Dermis microvascular lymphatic vessel endothelial cell (primary cell): ENCODE measurements around the gene C5AR2. TPM values are rescaled to one million over a fixed set of nuclear protein-coding genes. Genes with fewer than 3 reads are reported as not detected.
"Not testable (repeated sequence)": the region's sequence is repeated elsewhere in the genome, so short reads cannot be mapped to it uniquely, and the experiment has no call there.

Experiments used
- DNase-seq, 2 donors: peaks; one replicate each; pipeline versions ENCODE4 v3.0.0 to v3.0.0-alpha.2; 2010; ENCODE audit warnings: low read depth in 2 of 2
- total RNA-seq: library from RNA; depleted of rRNA; stranded (reverse); fragments of >200 nt; gene quantifications from 2 replicates; pipeline ENCODE4 v1.2.1, GENCODE V29; 2014

C5AR2 gene
- total RNA-seq, 1 donor from 2014 or later: 0.13 TPM

DNA sequence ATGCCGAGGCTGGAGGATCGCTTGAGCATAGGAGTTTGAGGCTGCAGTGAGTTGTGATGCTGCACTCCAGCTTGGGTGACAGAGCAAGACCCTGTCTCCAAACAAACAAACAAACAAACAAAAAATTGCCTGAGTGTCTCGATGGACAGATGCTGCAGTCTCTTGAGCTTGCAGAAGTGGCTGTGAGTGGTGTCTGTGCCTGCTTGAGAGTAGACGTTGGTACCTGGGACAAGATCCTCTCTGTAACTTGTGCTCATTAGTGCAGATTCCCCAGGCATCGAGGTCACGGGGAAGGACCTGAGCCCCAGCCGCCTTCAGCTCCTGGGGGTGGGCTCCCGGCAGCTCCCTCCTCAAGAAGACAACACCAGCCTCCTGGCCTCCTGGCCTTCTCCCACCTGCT lies 8.6 kb upstream of the C5AR2 start:
- no peak for DNase-seq

DNA sequence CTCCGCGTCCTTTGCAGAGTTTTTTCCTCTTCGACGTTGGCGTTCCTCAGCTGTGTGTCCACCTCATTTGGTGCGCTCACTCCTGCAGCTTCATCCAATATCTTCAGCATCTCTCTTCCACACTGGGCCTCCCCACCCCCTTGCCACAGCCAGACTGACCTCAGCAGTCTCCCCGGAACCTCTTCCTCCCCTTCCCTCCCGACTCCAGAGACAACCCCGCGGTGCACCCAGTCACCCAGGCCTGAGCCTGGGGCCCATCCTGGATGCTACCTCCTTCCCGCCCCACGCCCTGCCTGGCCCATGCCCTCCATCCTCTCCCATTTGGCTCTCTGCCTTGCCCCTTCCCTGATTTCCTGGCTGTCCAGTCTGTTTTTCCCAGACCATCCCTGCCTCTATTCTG lies 8.1 kb upstream of the C5AR2 start:
- no peak for DNase-seq

DNA sequence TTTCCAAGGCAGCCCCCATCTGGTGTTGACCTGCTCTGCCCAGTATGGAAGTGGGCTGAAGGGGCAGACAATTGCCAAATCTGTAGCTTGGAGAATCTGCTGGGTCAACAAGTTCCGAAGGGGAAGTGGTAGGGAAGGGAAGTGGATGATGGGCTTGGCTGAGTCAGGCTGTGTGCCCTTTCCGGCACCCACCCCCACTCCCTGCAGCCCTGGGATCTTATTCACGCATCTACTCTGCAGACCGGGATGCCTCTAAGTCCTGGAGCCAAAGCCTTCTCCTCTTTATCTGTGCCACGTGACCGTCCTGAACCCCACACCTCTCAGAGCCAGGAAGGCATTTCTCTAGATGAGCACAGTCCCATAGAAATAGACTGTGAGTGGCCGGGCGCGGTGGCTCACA lies 7.5 kb upstream of the C5AR2 start:
- DNase-seq: peak in 1 of 2 donors; percentile 39

DNA sequence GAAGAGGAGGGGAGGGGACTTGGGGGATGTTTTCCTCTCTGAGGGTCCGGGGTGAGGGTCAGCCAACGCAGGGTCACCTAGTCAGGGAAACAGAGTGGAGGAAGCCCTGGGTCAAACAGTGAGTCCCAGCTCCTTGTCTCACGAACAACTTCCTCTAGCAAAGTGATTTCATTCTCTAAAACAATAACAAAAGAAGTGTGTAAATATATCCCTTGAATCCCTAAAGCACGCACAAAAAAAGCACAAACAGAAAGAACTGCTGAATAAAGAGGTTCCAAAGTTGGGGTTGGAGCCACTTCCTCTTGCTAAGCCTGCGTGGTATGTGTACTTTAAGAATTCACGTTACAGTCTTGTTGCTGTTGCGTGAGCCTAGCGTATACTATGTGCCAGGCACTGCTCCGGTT lies 1.5 kb upstream of the C5AR2 start:
- DNase-seq: peak in 1 of 2 donors; percentile 48

DNA sequence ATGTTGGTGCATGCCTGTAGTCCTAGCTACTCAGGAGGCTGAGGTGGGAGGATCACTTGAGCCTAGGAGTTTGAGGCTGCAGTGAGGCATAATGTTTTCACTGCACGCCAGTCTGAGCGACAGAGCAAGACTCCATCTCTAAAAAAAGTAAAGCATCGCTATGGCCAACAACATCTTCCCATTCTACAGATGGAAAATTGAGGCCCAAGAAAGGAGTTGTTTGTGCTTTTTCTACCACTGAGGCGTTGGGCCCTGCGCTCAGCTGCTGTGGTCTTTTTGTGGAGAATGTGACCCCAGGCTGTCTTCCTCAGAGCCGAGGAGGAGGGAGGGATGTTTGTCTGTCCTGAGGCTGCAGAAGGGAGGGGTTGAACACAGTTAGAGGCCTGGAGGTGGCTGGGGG lies 485 bp upstream of the C5AR2 start:
- no peak for DNase-seq

DNA sequence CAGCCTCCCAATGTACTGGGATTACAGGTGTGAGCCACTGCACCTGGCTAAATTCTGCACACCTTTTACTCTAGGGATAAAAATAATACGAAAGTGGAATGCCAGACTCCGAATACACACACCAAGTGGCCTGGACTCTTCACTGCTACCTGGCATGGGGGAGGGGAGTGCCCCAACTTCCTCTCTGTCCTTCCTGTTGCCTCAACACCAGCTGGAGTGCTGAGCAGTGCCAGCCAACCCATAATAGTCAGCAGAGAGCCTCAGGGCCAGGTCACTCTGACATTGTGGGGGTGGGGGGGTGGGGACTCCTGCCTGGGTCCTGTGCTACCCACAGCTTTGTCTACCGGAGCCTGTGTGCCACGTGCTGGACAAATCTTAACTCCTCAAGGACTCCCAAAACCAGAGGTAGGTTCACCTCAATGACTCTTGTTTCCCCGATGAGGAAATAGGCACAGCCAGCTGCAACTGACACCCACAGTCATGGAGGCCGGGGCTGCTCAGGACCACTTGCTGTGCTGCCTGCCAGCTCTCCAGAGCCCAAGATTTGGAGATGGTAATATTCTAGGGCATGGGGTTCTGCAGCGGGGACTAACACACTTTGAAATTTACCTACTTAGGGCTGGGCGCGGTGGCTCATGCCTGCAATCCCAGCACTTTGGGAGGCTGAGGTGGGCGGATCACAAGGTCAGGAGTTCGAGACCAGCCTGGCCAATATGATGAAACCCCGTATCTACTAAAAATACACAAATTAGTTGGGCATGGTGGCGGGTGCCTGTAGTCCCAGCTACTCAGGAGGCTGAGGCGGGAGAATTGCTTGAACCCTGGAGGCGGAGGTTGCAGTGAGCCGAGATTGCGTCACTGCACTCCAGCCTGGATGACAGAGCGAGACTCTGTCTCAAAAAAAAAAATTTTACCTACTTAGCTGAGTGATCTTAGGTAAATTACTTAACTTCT lies 5.1 kb downstream of the C5AR2 start:
- not testable (repeated sequence) for DNase-seq

DNA sequence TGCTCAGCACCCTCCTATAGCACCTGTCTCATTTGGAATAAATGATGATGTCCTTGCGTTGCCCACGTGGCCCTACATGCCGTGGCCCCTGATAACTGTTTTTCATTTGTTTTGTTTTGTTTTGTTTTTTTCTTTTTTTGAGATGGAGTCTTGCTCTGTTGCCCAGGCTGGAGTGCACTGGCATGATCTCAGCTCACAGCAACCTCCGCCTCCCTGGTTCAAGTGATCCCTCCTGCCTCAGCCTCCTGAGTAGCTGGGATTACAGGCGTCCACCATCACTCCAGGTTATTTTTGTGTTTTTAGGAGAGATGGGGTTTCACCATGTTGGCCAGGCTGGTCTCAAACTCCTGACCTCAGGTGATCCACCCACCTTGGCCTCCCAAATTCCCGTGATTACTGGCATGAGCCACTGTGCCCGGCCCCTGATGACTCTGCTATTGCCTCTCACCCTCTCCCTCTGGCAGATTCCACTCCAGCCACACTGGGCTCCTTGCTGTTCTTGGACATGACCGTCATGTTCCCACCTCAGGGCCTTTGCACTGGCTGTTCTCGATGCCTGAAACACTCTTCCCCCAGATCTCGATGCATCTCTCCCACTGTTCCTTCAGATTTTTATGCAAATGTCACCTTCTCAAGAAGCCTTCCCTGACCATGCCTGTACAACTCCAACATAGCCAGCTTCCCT lies 7.4 kb downstream of the C5AR2 start:
- DNase-seq: no peak

DNA sequence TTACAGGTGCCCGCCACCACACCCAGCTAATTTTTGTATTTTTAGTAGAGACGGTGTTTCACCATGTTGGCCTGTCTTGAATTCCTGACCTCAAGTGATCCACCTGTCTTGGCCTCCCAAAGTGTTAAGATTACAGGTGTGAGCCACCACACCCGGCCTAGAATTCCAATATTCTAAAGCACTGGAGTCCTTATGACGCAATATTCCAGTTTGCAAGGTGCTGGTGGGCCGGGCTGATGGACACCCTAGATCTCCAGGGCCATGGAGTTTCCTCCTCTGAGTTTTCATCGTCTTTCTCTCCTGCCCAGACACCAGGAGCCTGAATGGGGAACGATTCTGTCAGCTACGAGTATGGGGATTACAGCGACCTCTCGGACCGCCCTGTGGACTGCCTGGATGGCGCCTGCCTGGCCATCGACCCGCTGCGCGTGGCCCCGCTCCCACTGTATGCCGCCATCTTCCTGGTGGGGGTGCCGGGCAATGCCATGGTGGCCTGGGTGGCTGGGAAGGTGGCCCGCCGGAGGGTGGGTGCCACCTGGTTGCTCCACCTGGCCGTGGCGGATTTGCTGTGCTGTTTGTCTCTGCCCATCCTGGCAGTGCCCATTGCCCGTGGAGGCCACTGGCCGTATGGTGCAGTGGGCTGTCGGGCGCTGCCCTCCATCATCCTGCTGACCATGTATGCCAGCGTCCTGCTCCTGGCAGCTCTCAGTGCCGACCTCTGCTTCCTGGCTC lies 8.7 kb downstream of the C5AR2 start:
- no peak for DNase-seq

DNA sequence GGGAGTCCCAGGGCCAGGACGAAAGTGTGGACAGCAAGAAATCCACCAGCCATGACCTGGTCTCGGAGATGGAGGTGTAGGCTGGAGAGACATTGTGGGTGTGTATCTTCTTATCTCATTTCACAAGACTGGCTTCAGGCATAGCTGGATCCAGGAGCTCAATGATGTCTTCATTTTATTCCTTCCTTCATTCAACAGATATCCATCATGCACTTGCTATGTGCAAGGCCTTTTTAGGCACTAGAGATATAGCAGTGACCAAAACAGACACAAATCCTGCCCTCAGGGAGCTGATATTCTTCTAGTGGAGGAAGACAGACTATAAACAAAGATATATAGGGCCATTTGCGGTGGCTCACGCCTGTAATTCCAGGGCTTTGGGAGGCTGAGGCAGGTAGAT lies 9.8 kb downstream of the C5AR2 start:
- DNase-seq: no peak

DNA sequence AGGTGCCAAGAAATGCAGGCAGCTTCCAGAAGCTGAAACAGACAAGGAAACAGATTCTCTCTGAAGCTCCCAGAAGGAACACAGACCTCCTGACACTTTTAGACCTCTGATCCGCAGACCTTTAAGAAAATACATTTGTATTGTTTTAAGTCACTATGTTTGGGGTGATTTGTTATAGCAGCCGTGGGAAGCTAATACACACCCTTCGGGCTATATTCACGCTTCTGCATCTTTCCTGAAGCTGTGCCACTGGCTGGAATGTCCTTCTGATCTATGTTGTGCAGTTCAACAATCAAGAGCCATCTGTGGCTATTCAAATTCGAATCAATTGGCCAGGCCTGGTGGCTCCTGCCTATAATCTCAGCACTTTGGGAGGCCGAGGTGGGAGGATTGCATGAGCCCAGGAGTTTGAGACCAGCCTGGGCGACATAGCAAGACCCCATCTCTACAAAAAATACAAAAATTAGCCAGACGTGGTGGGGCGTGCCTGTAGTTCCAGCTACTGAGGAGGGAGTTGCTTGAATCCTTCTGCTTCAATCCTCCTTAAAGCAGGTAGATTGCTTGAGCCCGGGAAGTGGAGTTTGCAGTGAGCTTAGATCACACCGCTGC lies 11.3 kb downstream of the C5AR2 start:
- no peak for DNase-seq

DNA sequence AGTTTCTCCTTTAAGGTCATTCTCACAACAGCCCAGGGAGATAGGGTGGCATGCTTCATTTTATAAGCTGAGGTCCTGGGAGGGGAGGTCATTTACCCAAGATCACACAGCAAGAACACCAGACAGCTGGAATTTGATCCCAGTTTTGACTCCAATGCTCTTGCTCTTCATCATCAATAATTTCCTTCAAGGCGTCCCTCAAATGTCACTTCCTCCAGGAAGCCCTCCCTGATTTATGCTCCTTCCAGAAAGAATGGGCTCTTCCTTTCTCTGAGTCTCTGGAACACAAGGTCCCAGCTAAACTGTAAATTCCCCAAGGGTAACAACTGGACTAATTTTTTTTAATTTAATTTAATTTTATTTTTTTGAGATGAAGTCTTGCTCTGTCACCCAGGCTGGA lies 12.4 kb downstream of the C5AR2 start:
- DNase-seq: no peak

DNA sequence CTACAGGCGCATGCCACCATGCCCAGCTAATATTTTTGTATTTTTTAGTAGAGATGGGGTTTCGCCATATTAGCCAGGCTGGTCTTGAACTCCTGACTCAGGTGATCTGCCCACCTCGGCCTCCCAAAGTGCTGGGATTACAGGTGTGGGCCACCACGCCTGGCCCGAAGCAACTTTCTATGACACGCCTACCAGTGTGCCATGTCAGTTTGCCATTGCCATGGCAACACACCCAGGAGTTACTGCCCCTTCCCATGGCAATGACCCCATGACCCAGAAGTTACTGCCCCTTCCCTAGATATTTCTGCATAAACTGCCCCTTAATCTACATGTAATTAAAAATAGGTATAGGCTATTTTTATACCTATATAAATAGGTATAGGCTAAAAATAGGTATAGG lies 14.0 kb downstream of the C5AR2 start:
- not testable (repeated sequence) for DNase-seq

DNA sequence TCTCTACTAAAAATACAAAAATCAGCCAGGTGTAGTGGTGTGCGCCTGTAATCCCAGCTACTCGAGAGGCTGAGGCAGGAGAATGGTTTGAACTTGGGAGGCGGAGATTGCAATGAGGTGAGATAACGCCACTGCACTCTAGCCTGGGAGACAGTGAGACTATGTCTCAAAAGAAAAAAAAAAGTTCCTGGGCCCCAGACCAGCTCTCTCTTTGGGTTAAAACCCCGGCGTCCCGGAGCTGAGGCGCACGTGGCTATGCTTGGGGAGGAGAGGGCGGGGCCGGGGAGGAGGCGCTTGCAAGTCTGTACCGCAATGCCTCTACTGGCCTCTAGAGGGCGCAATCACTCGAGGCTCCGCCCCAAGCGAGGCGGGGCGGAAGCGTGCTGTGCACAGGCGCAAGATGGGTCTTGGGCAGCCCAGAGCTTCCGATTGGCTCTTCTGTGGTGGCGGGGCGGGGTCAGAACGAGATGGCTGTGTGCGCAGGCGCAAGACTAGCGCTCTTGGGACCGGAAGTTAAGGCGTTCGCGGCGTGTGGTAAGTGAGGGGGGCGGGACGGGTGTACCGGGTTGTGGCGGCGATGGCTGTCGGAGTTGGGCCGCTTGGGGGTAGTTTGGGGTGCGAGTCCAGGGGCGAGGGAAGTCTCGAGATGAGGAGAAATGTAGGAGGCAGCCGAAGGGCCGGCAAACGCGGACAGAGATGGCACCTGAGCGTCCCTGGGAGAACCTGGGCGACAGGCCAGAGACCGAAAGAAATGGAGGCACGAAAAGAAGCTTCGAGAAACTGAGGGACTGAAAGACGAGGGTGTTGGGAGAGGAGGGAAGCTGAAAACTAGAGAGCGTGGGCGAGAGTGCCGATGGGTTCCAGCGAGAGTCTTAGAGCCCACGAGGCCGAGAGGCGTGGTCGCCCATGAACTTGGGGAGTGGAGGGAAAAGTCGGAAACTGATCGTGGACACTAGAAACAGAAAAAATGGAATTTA lies 17.1 kb downstream of the C5AR2 start, which contains the start of gene DHX34:
Gene DHX34, plus strand, starts transcription at position 497 of the 977 bp plus-strand sequence. CDS start 3,716 bp downstream, outside the sequence.
- peak; percentile 98 to 99 for DNase-seq

DNA sequence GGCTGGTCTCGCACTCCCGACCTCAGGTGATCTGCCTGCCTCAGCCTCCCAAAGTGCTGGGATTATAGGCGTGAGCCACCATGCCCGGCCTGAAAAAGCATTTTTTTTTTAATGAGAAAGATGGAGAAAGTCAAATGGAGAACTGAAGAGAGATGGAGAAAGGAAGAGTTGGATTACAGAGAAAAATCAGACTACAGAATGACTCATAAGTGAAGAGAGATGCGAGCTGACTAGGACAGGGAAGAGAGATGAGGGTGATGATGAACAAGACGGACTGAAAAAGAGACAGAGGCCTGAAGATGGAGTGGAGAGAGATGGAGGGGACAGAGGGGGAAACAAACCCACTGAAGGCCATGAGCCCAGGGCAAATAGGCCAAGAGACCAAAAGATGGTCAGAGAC lies 18.7 kb downstream of the C5AR2 start:
- DNase-seq: no peak

DNA sequence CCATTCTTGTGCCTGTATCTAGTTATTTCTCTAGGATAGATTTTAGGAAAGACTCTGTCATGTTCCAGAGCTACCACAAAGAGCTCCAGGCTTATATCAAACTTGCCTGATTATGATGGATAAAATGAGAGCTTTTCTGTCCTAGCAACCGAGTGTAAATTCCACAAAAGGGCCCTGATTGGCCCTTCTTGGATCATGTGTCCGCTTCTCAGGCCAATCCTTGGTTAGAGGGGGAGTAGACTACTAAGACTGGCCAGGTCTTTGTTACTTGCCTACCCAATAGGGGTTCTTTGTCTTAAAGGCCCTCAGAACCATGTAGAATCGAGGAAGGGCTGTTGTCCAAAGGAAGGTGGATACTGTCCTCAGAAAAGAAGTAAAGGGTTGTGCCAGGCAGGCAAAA lies 19.6 kb downstream of the C5AR2 start:
- peak in 1 of 2 donors; percentile 59 for DNase-seq

DNA sequence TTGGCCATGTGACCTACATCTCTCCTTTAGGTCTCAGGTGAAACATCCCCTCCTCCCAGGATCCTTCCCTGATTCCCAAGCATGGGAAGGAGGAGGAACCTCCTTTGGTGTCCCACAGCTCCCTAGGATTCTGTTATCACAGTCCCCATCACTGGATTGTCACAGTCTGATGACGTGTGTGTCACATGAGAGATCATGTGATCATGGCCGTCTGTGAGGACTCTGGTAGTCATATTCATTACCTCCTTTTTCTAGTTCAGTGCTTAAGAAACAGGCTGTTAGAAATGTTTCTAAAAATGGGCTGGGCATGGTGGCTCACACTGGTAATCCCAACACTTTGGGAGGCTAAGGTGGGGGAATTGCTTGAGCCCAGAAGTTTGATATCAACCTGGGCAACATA lies 20.1 kb downstream of the C5AR2 start:
- no peak for DNase-seq

DNA sequence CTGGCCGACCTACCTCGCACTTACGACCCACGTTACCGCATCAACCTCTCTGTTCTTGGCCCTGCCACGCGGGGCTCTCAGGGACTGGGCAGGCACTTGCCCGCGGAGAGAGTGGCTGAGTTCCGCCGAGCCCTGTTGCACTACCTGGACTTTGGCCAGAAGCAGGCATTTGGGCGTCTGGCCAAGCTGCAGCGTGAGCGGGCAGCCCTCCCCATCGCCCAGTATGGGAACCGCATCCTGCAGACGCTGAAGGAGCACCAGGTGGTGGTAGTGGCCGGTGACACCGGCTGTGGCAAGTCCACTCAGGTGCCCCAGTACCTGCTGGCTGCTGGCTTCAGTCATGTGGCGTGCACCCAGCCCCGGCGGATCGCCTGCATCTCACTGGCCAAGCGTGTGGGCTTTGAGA lies 21.3 kb downstream of the C5AR2 start:
- DNase-seq: no peak

DNA sequence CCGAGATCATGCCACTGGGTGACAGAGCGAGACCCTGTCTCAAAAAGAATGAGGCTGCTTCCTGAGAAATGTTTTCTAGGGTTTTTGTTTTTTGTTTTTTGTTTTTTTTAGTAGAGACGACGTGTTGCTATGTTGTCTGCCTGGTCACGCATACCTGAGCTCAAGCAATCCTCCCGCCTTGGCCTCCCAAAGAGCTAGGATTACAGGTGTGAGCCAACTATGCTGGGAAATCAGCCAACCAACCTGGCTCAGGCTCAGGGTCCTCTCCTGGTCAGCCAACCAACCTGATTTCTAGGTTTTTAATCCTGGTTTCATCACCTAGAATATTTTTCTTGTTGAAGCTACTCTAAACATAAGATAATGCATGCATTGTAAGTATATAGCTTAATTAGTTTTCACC lies 24.9 kb downstream of the C5AR2 start:
- no peak for DNase-seq

DNA sequence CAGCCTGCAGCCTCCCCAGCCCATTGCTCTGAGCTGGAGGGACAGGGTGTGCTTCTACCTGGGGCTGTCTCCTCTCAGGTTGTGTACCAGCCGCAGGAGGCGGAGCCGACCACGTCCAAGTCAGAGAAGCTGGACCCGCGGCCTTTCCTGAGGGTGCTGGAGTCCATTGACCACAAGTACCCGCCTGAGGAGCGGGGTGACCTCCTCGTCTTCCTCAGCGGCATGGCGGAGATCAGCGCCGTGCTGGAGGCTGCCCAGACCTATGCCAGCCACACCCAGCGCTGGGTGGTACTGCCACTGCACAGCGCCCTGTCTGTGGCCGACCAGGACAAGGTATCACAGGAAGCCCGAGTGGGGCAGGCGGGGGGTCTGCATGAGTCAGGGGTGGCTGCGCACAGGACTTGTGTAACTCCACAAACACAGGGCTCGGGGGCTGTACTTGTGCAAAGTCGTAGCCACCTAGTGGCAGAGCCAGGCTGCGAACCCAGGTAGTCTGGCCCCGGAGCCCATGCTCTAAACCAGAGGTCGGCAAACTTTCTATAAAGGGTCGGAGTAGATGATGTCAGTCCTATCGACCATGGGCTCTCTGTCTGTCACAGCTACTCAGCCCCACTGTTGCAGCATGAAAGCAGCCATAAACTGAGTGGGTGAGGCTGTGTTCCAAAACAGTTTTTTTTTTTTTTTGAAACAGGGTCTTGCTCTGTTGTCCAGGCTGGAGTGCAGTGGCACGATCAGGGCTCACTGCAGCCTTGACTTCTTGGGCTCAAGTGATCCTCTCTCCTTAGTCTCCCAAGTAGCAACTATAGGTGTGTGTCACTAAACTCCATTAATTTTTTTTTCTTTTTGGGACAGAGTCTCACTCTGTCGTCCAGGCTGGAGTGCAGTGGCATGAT lies 26.1 kb downstream of the C5AR2 start:
- DNase-seq: no peak
